Type B pancreatic cell (in vitro differentiated cells): Measurements from ENCODE around the gene ARHGEF12. TPM values are rescaled to one million over a fixed set of nuclear protein-coding genes. Genes with fewer than 3 reads are reported as not detected.
A peak's percentile ranks its signal among the peaks of the same experiment; 100 is the strongest.
"Not testable (repeated sequence)": the region's sequence is repeated elsewhere in the genome, so short reads cannot be mapped to it uniquely, and the experiment has no call there.

ENCODE experiments used
- DNase-seq: peaks from one replicate; pipeline ENCODE4 v3.0.0; 2021; ENCODE audit warnings: mixed read lengths; ENCODE audit not compliant: unreplicated experiment; ENCODE audit errors: extremely low spot score
- H3K27ac Mint-ChIP-seq: 2 replicates; pipeline ENCODE4 v1.8.0; 2021; ENCODE audit warnings: mild to moderate bottlenecking, mixed read lengths
- H3K27me3 Mint-ChIP-seq: 2 replicates; pipeline ENCODE4 v1.8.0; 2021; ENCODE audit warnings: mixed read lengths
- H3K36me3 Mint-ChIP-seq: 2 replicates; pipeline ENCODE4 v1.8.0; 2021; ENCODE audit warnings: mixed read lengths
- H3K4me1 Mint-ChIP-seq: one replicate; pipeline ENCODE4 v1.8.0; 2021; ENCODE audit warnings: mixed read lengths; ENCODE audit not compliant: unreplicated experiment
- H3K4me3 Mint-ChIP-seq: 2 replicates; pipeline ENCODE4 v1.8.0; 2021; ENCODE audit warnings: mild to moderate bottlenecking, mixed read lengths
- H3K9me3 Mint-ChIP-seq: 2 replicates; pipeline ENCODE4 v1.8.0; 2021; ENCODE audit warnings: mixed read lengths
- CTCF ChIP-seq: fragments of 200-600 bp; sonication (generic); conservative IDR thresholded peaks from 2 replicates; pipeline ENCODE4 v1.5.0; 2021; ENCODE audit warnings: antibody characterized with exemption, mild to moderate bottlenecking
- total RNA-seq: library from RNA; stranded (reverse); gene quantifications from 2 replicates; pipeline ENCODE4 v1.2.1, GENCODE V29; 2021; ENCODE audit warnings: low replicate concordance

ARHGEF12 gene
- total RNA-seq, 1 donor from 2014 or later, result 73.8 TPM

GRCh38 chr11:120499088-120499487 lies 162.9 kb downstream of the ARHGEF12 start:
- no peak for DNase-seq
- H3K36me3 Mint-ChIP-seq, result no peaks in the 10 kb centered on the region
- no peak overlapping the region for H3K4me3 Mint-ChIP-seq
- H3K4me1 Mint-ChIP-seq, result peaks cover 7% of the 10 kb centered on the region
- H3K9me3 Mint-ChIP-seq, result no peaks in the 10 kb centered on the region
- H3K27ac Mint-ChIP-seq, result no peak overlapping the region
- H3K27me3 Mint-ChIP-seq, result peaks cover 12% of the 10 kb centered on the region
- TF ChIP-seq CTCF, result no peak

- no peaks in the 10 kb centered on the region for H3K36me3 Mint-ChIP-seq
- DNase-seq, result no peak
- no peak overlapping the region for H3K4me3 Mint-ChIP-seq
- no peaks in the 10 kb centered on the region for H3K9me3 Mint-ChIP-seq
- peaks cover 7% of the 10 kb centered on the region for H3K4me1 Mint-ChIP-seq
- H3K27ac Mint-ChIP-seq, result no peak overlapping the region
- TF ChIP-seq CTCF, result no peak
- H3K27me3 Mint-ChIP-seq, result peaks cover 16% of the 10 kb centered on the region
Observed at GRCh38 chr11:120499859-120500258, 163.6 kb downstream of the ARHGEF12 start.

GRCh38 chr11:120500414-120501071 lies 164.3 kb downstream of the ARHGEF12 start:
- Mint-ChIP-seq H3K9me3 (no peaks in the 10 kb centered on the region), H3K36me3 (no peaks in the 10 kb centered on the region), H3K4me1 (peaks cover 7% of the 10 kb centered on the region), H3K4me3 (no peak overlapping the region), H3K27me3 (peaks cover 22% of the 10 kb centered on the region), H3K27ac (no peak overlapping the region)
- TF ChIP-seq CTCF, result no peak
- DNase-seq, result no peak

- Mint-ChIP-seq H3K4me3 (no peak overlapping the region), H3K4me1 (peaks cover 3% of the 10 kb centered on the region), H3K9me3 (no peaks in the 10 kb centered on the region)
Observed at GRCh38 chr11:120501440-120501839, 165.2 kb downstream of the ARHGEF12 start.

GRCh38 chr11:120501976-120502755 lies 166.0 kb downstream of the ARHGEF12 start:
- H3K4me3 Mint-ChIP-seq, result no peak overlapping the region
- H3K27me3 Mint-ChIP-seq, result peaks cover 36% of the 10 kb centered on the region
- no peaks in the 10 kb centered on the region for H3K4me1 Mint-ChIP-seq
- H3K36me3 Mint-ChIP-seq, result no peaks in the 10 kb centered on the region
- DNase-seq, result no peak
- H3K9me3 Mint-ChIP-seq, result no peaks in the 10 kb centered on the region
- TF ChIP-seq CTCF, result no peak
- H3K27ac Mint-ChIP-seq, result no peak overlapping the region

More at GRCh38 chr11:120501440-120501839, 165.2 kb downstream of the ARHGEF12 start:
- no peak for DNase-seq
- TF ChIP-seq CTCF, result no peak
- Mint-ChIP-seq H3K27me3 (peaks cover 28% of the 10 kb centered on the region), H3K36me3 (no peaks in the 10 kb centered on the region), H3K27ac (no peak overlapping the region)

GRCh38 chr11:120503529-120503928 lies 167.3 kb downstream of the ARHGEF12 start:
- not testable (repeated sequence) for H3K4me3 Mint-ChIP-seq, H3K27ac Mint-ChIP-seq, H3K36me3 Mint-ChIP-seq, H3K9me3 Mint-ChIP-seq, H3K4me1 Mint-ChIP-seq
- DNase-seq, result peak; percentile 18
- peaks cover 42% of the 10 kb centered on the region for H3K27me3 Mint-ChIP-seq
